BLaER1 treated with 17β-estradiol and CSF1 and Interleukin-3, amounts not matched to agents 10 nM and 100 nM (cell line): ENCODE measurements around the gene PTPRN2.

Experiments used
- H3K27ac ChIP-seq, 11 experiments: shearing (Covaris generic); formaldehyde crosslinking; 2 replicates each; pipeline ENCODE4 v1.8.1; 2022
- H3K27me3 ChIP-seq, 11 experiments: shearing (Covaris generic); formaldehyde crosslinking; 2 replicates each; pipeline ENCODE4 v1.8.1; 2022
- H3K36me3 ChIP-seq, 11 experiments: shearing (Covaris generic); formaldehyde crosslinking; 2 replicates each; pipeline ENCODE4 v1.8.1; 2022
- H3K4me1 ChIP-seq, 10 experiments: shearing (Covaris generic); formaldehyde crosslinking; 2 replicates each; pipeline ENCODE4 v1.8.1; 2022
- H3K4me2 ChIP-seq, 11 experiments: shearing (Covaris generic); formaldehyde crosslinking; 2 replicates each; pipeline ENCODE4 v1.8.1; 2022
- H3K4me3 ChIP-seq, 10 experiments: shearing (Covaris generic); formaldehyde crosslinking; 2 replicates each; pipeline ENCODE4 v1.8.1; 2022
- H3K9ac ChIP-seq, 11 experiments: shearing (Covaris generic); formaldehyde crosslinking; 2 replicates each; pipeline ENCODE4 v1.8.1; 2022
- H3K9me3 ChIP-seq, 11 experiments: shearing (Covaris generic); formaldehyde crosslinking; replicated peaks in 1 of 11; 2 replicates each; pipeline ENCODE4 v1.8.1; 2022
- H4K20me1 ChIP-seq, 11 experiments: shearing (Covaris generic); formaldehyde crosslinking; 2 replicates each; pipeline ENCODE4 v1.8.1; 2022
- Cebpa-rat ChIP-seq, 11 experiments: shearing (Covaris generic); IDR thresholded peaks; 2 replicates each; pipeline ENCODE4 v1.8.1; 2022

PTPRN2 gene

DNA sequence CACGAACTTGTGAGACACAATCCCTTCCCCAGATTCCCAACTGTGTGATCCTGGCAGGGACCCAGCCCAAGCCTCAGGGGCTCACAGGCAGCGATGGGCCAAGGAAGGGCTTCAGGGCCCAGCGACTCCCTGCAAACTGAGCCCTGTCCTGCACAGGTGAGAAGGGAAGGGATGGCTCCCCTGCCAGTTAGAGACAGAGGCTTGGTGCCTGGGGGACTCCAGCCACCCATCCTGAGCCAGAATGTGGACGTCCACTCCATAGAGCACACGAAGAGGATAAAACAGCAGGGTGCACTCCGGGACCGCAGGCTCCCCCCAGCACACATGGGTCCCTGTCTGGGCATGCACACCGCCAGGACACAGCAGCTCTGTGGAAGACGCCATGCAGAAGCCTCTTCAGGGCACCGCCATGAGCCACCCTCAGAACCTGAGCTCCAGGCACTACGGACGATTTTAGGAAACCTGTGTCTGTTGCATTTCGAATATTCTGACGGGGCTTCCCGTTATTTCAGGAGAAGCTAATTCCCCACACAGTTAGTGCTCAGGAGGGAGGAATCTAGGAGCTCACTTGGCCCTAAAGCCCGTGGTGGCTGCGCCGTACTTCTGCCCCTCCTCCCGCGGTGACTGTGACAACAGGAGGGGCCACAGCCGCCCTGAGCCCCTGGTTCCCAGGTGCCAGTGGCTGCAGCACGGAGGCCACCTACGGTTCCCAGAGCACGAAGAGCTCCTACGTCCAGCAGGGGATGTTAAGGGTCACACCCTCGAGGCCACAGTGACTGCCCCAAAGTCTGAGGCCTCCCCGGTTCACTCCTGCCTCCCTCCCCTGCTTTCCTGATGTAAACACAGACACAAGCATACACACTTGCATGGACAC, 326.0 kb downstream of the PTPRN2 start:
- Histone ChIP-seq H3K9me3 (no peaks in the 10 kb centered on the region), H3K4me2 (no peak overlapping the region), H4K20me1 (no peaks in the 10 kb centered on the region), H3K4me1 (no peaks in the 10 kb centered on the region), H3K27ac (no peak overlapping the region), H3K36me3 (no peaks in the 10 kb centered on the region), H3K4me3 (no peak overlapping the region), H3K27me3 (no peaks in the 10 kb centered on the region), H3K9ac (no peak overlapping the region)
- no peak for TF ChIP-seq Cebpa-rat (IDR thresholded peaks at IDR 0.05)

DNA sequence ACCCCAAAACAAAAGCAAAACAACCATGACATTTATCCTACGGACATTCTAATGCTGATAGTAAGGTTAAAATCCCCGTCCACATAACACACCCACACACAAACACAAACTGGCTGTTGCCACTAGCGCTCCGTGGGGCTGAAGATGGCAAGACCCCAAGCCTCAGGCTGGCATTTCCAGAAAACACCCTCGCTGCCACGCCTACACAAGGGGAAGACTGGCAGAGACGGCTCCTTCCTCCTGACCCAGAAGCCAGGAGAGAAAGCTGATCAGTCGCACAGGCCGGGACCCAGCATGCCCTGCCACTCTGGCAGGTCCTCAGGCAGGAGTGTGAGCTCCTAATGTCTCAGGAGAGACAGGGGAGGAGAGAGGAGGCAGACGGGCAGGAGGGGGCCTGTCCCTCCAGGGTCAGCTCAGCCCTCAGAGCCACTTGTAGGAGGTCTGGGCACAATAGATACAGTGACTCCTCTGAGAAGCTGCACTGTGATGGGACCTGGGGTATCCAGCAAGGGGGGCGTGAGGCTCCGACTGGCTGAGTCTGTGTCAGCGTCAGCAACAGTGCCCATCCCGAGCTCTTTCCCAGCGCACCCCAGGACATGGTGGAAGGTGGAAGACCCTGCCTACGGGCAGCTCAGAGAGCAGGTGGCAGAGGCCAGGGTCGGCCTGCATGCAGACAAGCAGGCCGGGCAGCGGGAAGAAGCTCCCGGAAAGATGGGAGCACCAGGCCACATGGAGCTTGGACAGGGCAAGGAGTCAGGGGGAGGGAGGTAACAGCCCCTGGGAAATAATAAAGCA, 326.9 kb downstream of the PTPRN2 start:
- H3K9me3 ChIP-seq = no peaks in the 10 kb centered on the region
- no peaks in the 10 kb centered on the region for H3K27me3 ChIP-seq
- no peaks in the 10 kb centered on the region for H4K20me1 ChIP-seq
- no peak overlapping the region for H3K9ac ChIP-seq
- H3K36me3 ChIP-seq = no peaks in the 10 kb centered on the region
- no peak overlapping the region for H3K4me3 ChIP-seq
- no peak overlapping the region for H3K4me2 ChIP-seq
- no peak for TF ChIP-seq Cebpa-rat (IDR thresholded peaks at IDR 0.05)
- no peaks in the 10 kb centered on the region for H3K4me1 ChIP-seq
- no peak overlapping the region for H3K27ac ChIP-seq

- H3K4me2 ChIP-seq = no peak overlapping the region
- H3K36me3 ChIP-seq = no peaks in the 10 kb centered on the region
- H3K9ac ChIP-seq = no peak overlapping the region
- no peaks in the 10 kb centered on the region for H4K20me1 ChIP-seq
- TF ChIP-seq Cebpa-rat (IDR thresholded peaks at IDR 0.05) = no peak
- no peaks in the 10 kb centered on the region for H3K4me1 ChIP-seq
- no peak overlapping the region for H3K4me3 ChIP-seq
- H3K27ac ChIP-seq = no peak overlapping the region
- H3K9me3 ChIP-seq = no peaks in the 10 kb centered on the region
- no peaks in the 10 kb centered on the region for H3K27me3 ChIP-seq
Observed at GRCh38 chr7:158259671-158260418, 327.8 kb downstream of the PTPRN2 start.

GRCh38 chr7:158259141-158259540, 328.5 kb downstream of the PTPRN2 start:
- no peaks in the 10 kb centered on the region for H3K4me1 ChIP-seq
- TF ChIP-seq Cebpa-rat (IDR thresholded peaks at IDR 0.05) = no peak
- H3K27me3 ChIP-seq = no peaks in the 10 kb centered on the region
- H3K9me3 ChIP-seq = no peaks in the 10 kb centered on the region
- H3K36me3 ChIP-seq = no peaks in the 10 kb centered on the region
- H3K4me2 ChIP-seq = no peak overlapping the region
- no peak overlapping the region for H3K9ac ChIP-seq
- H3K27ac ChIP-seq = no peak overlapping the region
- no peak overlapping the region for H3K4me3 ChIP-seq
- H4K20me1 ChIP-seq = no peaks in the 10 kb centered on the region

DNA sequence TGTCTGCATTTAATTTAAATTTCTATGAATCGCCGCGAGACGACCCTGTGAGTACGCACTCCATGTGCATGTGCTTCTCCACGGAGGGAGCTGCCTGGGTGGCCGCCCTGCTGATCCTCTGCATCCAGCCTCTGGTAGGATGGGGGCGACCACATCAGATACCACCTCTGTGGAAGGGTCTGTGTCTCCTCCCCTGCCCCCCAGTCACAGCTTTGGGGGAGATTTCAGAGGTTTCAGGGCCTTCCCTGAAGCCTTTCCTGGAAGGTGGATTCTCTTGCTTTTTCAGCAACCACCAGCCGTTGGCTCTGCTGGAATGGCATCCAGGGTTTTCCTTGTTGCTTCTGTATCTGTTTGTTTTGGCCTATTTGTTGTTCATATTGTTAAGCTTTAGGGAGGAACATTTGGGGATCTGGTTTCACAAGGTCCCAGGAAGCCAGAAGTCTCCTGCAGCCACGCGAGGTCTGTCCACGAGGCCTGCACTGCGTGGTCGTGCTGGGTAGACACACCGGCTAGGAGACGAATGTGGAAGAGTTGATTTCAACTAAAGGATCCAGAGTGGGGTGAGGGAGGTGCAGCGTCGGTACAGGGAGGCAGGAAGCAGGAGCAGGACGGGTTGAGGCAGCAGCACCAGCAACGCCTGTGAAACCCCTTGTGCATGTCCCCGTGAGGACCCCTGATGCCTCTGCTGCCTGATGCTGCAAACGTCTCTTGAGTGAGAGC, 329.1 kb downstream of the PTPRN2 start:
- Histone ChIP-seq H3K27me3 (no peaks in the 10 kb centered on the region), H3K4me2 (no peak overlapping the region), H3K4me1 (no peaks in the 10 kb centered on the region), H3K9me3 (no peaks in the 10 kb centered on the region), H4K20me1 (no peaks in the 10 kb centered on the region), H3K4me3 (no peak overlapping the region), H3K27ac (no peak overlapping the region), H3K9ac (no peak overlapping the region), H3K36me3 (no peaks in the 10 kb centered on the region)
- TF ChIP-seq Cebpa-rat (IDR thresholded peaks at IDR 0.05) = no peak

DNA sequence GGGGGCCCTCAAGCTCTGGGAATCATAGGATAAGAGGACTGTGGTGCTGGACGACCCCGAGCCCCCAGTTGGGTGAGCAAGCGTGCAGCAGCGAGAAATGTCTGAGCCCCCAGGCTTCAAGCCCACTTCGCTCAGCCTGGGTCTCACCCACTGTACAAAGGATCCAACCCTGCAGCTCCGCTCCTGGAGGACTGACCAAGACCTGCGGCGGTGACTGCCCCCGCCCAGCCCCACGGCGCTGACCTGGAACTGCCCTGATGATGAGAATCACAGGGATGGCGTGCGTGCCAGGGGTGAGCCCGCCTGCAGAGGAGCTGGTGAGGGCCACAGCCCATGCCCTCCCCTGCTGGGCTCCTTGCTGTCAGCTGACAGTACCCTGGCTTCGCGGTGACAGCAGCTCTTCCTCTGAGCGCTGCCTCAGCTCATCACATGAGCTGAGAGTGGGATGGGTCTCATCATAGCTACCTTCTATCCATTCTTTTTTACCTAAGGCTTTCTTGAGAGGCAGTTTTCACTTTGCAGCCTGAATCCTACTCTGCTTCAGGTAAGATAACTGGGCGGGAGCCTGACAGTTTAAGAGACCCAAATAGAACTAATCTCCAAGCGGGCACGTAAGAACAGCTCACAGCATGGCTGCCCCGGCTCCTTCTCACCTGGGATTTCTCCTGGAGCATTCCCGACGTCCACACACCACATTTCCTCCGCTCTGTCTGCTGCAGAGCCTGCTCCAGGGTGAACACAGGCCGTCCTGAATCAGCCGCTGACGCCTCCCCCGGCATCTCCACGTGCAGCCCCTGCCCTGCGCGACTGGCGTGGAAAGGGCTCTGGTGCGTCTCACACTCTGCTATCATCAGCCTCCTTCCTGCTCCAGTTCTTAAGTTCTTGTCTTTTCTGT, 329.9 kb downstream of the PTPRN2 start:
- H3K27me3 ChIP-seq = no peaks in the 10 kb centered on the region
- no peaks in the 10 kb centered on the region for H4K20me1 ChIP-seq
- no peak overlapping the region for H3K9ac ChIP-seq
- TF ChIP-seq Cebpa-rat (IDR thresholded peaks at IDR 0.05) = no peak
- no peak overlapping the region for H3K4me2 ChIP-seq
- no peaks in the 10 kb centered on the region for H3K9me3 ChIP-seq
- no peaks in the 10 kb centered on the region for H3K36me3 ChIP-seq
- no peaks in the 10 kb centered on the region for H3K4me1 ChIP-seq
- no peak overlapping the region for H3K4me3 ChIP-seq
- H3K27ac ChIP-seq = no peak overlapping the region

GRCh38 chr7:158257001-158257400, 330.6 kb downstream of the PTPRN2 start:
- Histone ChIP-seq H3K4me1 (no peaks in the 10 kb centered on the region), H3K4me2 (no peak overlapping the region), H3K4me3 (no peak overlapping the region), H3K36me3 (no peaks in the 10 kb centered on the region), H4K20me1 (no peaks in the 10 kb centered on the region), H3K9ac (no peak overlapping the region), H3K27me3 (no peaks in the 10 kb centered on the region), H3K9me3 (no peaks in the 10 kb centered on the region), H3K27ac (no peak overlapping the region)
- no peak for TF ChIP-seq Cebpa-rat (IDR thresholded peaks at IDR 0.05)

GRCh38 chr7:158256091-158256816, 331.4 kb downstream of the PTPRN2 start:
- Histone ChIP-seq H3K9me3 (no peaks in the 10 kb centered on the region), H3K4me2 (no peak overlapping the region), H4K20me1 (no peaks in the 10 kb centered on the region), H3K27ac (no peak overlapping the region), H3K4me3 (no peak overlapping the region), H3K27me3 (no peaks in the 10 kb centered on the region), H3K9ac (no peak overlapping the region), H3K4me1 (no peaks in the 10 kb centered on the region), H3K36me3 (no peaks in the 10 kb centered on the region)
- TF ChIP-seq Cebpa-rat (IDR thresholded peaks at IDR 0.05) = no peak
